ENCODE measurements around the gene COX5B. TPM values are rescaled to one million over a fixed set of nuclear protein-coding genes. Genes with fewer than 3 reads are reported as not detected.

The COX5B gene
- total and polyA plus RNA-seq, 3 donors from 2014 or later = 233 to 344 (median 317) TPM

GRCh38 chr2:97657986-97658690 lies 12.3 kb downstream of the COX5B start:
- Histone ChIP-seq H3K36me3 (ENCODE audit: low read depth, missing control alignments) (no peaks in the 10 kb centered on the region), H3K9me3 (no peaks in the 10 kb centered on the region), H3K4me1 (peaks cover 16% of the 10 kb centered on the region), H3K27me3 (no peaks in the 10 kb centered on the region), H3K4me3 (no peak overlapping the region), H3K27ac (no peak overlapping the region)
- no peak for DNase-seq
- TF ChIP-seq POLR2A (IDR thresholded peaks at IDR 0.05) = no peak
- TF ChIP-seq CTCF (IDR thresholded peaks at IDR 0.05) = no peak
- intact Hi-C loops (cut with DNase I; ENCODE audit: low total_unique reads) = no loop called here
- WGBS, 2 donors = 93 to 94% methylated on average over 12 to 37 of the region's 37 CpGs

GRCh38 chr2:97658691-97659157 lies 12.9 kb downstream of the COX5B start:
- intact Hi-C loops (cut with DNase I; ENCODE audit: low total_unique reads) = no loop called here
- no peak for DNase-seq

GRCh38 chr2:97659256-97660043 lies 13.6 kb downstream of the COX5B start:
- Histone ChIP-seq H3K27ac (no peak overlapping the region), H3K4me1 (peaks cover 16% of the 10 kb centered on the region), H3K4me3 (no peak overlapping the region), H3K36me3 (ENCODE audit: low read depth, missing control alignments) (no peaks in the 10 kb centered on the region), H3K27me3 (no peaks in the 10 kb centered on the region), H3K9me3 (no peaks in the 10 kb centered on the region)
- 87 to 89% methylated on average over 19 to 29 of the region's 29 CpGs for WGBS, 2 donors
- no peak for DNase-seq
- TF ChIP-seq CTCF (IDR thresholded peaks at IDR 0.05) (no peak), POLR2A (IDR thresholded peaks at IDR 0.05) (no peak)
- intact Hi-C loops (cut with DNase I; ENCODE audit: low total_unique reads) = no loop called here

More at GRCh38 chr2:97658691-97659157, 12.9 kb downstream of the COX5B start:
- 90 to 92% methylated on average over 7 to 13 of the region's 13 CpGs for WGBS, 2 donors
- peaks cover 16% of the 10 kb centered on the region for H3K4me1 ChIP-seq
- no peaks in the 10 kb centered on the region for H3K36me3 ChIP-seq (ENCODE audit: low read depth, missing control alignments)
- H3K9me3 ChIP-seq = no peaks in the 10 kb centered on the region
- H3K27me3 ChIP-seq = no peaks in the 10 kb centered on the region
- no peak overlapping the region for H3K27ac ChIP-seq
- TF ChIP-seq CTCF (IDR thresholded peaks at IDR 0.05) (no peak), POLR2A (IDR thresholded peaks at IDR 0.05) (no peak)
- no peak overlapping the region for H3K4me3 ChIP-seq

DNA sequence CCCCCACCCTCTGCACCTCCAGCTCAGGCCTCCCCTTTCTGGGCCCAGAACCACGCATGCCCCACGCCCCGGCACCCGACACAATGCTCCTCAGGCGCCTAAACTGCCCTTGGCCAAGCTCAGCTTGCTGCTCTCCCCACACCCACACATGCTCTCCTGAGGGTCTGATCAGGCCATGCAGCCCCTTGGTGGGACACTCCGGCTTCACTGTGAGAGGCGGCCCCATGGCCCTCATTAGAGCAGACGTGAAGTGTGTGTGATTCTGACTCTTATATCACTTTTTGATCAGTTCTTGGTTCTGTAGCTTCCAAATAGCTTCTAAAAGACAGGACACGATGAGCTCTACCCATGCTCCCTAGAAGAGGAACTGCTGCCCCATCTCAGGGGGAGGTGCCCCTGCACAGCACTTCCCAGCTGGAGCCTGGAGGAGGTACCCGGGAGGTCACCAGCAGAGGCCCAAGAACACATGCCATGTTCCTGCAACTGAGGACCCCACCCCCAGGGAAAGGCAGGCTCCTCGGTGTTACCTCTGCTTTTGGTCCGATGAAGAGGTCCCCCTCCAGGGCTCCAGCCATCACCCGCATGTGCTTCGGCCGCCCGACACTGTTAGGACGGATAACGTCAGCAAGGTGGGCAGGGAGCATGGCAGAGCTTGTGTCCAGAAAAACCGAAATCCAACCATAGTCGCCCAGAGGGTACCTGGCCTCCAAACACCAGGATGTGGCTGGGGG lies 14.3 kb downstream of the COX5B start:
- Histone ChIP-seq H3K4me1 (peaks cover 16% of the 10 kb centered on the region), H3K4me3 (no peak overlapping the region), H3K27me3 (no peaks in the 10 kb centered on the region), H3K36me3 (ENCODE audit: low read depth, missing control alignments) (no peaks in the 10 kb centered on the region), H3K9me3 (no peaks in the 10 kb centered on the region), H3K27ac (no peak overlapping the region)
- intact Hi-C loops (cut with DNase I; ENCODE audit: low total_unique reads) = no loop called here
- no peak for TF ChIP-seq CTCF (IDR thresholded peaks at IDR 0.05)
- no peak for TF ChIP-seq POLR2A (IDR thresholded peaks at IDR 0.05)
- no peak for DNase-seq
- WGBS, 2 donors = 89 to 90% methylated on average over 10 to 20 of the region's 20 CpGs

Measured in testis (tissue), 3 donors.